ENCODE data around the gene LEFTY2.

LEFTY2 gene

GRCh38 chr1:225899044-225899925, 41.7 kb downstream of the LEFTY2 start:
- Histone ChIP-seq H3K9me3 (ENCODE audit: control insufficient read depth, insufficient read depth, low read length) (no peaks in the 10 kb centered on the region), H3K9ac (ENCODE audit: low read depth, low read length) (peak overlapping the region; percentile 61; the same call in 1 of the 2 replicates), H3K27ac (ENCODE audit: low read depth, low read length) (peak overlapping the region; percentile 98), H3K4me1 (ENCODE audit: control insufficient read depth, insufficient read depth, low read length) (peaks cover 25% of the 10 kb centered on the region), H3K27me3 (ENCODE audit: control insufficient read depth, insufficient read depth, low read length) (no peaks in the 10 kb centered on the region), H3K4me3 (ENCODE audit: low read depth, low read length) (peak overlapping the region; percentile 27; the same call in 1 of the 2 replicates), H3K36me3 (ENCODE audit: control insufficient read depth, insufficient read depth, low read length) (no peaks in the 10 kb centered on the region)

- no peaks in the 10 kb centered on the region for H3K9me3 ChIP-seq (ENCODE audit: control insufficient read depth, insufficient read depth, low read length)
- no peaks in the 10 kb centered on the region for H3K36me3 ChIP-seq (ENCODE audit: control insufficient read depth, insufficient read depth, low read length)
- peak overlapping the region; percentile 85 for H3K27ac ChIP-seq (ENCODE audit: low read depth, low read length)
- H3K27me3 ChIP-seq (ENCODE audit: control insufficient read depth, insufficient read depth, low read length): no peaks in the 10 kb centered on the region
- H3K9ac ChIP-seq (ENCODE audit: low read depth, low read length): no peak overlapping the region
- H3K4me1 ChIP-seq (ENCODE audit: control insufficient read depth, insufficient read depth, low read length): peaks cover 25% of the 10 kb centered on the region
- H3K4me3 ChIP-seq (ENCODE audit: low read depth, low read length): no peak overlapping the region
Measured at GRCh38 chr1:225897595-225898514, 43.2 kb downstream of the LEFTY2 start.

- no peaks in the 10 kb centered on the region for H3K36me3 ChIP-seq (ENCODE audit: control insufficient read depth, insufficient read depth, low read length)
- H3K4me3 ChIP-seq (ENCODE audit: low read depth, low read length): no peak overlapping the region
- H3K27me3 ChIP-seq (ENCODE audit: control insufficient read depth, insufficient read depth, low read length): no peaks in the 10 kb centered on the region
- no peaks in the 10 kb centered on the region for H3K9me3 ChIP-seq (ENCODE audit: control insufficient read depth, insufficient read depth, low read length)
- no peak overlapping the region for H3K9ac ChIP-seq (ENCODE audit: low read depth, low read length)
- H3K4me1 ChIP-seq (ENCODE audit: control insufficient read depth, insufficient read depth, low read length): peaks cover 25% of the 10 kb centered on the region
- H3K27ac ChIP-seq (ENCODE audit: low read depth, low read length): peak overlapping the region; percentile 26
Measured at GRCh38 chr1:225896937-225897549, 44.0 kb downstream of the LEFTY2 start.

DNA sequence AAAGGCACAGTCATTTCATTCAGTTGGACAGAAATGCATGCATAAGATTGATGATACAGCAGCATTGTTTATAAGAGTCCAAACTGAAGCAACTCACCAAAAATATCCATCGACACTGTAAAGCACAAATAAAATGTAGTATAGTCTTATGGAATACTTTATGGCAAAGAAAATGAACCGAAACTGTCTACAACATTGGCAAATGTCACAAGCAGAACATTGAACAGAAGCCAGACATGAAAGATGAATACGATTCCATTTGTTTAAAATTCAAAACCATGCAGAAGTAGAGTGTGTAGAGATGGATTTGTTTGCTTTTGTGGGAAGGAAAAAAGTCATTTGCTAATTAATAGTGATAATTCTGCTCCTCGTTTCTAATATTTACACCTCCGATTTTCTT, 44.5 kb downstream of the LEFTY2 start:
- Histone ChIP-seq H3K9me3 (ENCODE audit: control insufficient read depth, insufficient read depth, low read length) (no peaks in the 10 kb centered on the region), H3K36me3 (ENCODE audit: control insufficient read depth, insufficient read depth, low read length) (no peaks in the 10 kb centered on the region), H3K4me3 (ENCODE audit: low read depth, low read length) (no peak overlapping the region), H3K4me1 (ENCODE audit: control insufficient read depth, insufficient read depth, low read length) (peaks cover 25% of the 10 kb centered on the region), H3K9ac (ENCODE audit: low read depth, low read length) (no peak overlapping the region), H3K27ac (ENCODE audit: low read depth, low read length) (no peak overlapping the region), H3K27me3 (ENCODE audit: control insufficient read depth, insufficient read depth, low read length) (no peaks in the 10 kb centered on the region)

DNA sequence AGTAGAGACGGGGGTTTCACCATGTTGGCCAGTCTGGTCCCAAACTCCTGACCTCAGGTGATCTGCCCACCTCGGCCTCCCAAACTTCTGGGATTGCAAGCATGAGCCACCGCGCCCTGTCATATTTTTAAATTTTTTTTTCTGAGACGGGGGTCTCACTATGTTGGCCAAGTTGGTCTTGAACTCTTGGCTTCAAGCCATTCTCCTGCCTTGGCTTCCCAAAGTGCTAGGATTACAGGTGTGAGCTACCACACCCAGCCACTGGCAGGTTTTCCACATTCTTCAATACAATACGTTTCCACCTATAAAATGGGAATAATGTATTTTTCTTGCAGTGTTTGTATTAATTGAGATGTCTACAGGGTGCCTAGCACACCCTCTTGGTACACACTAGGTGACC, 48.7 kb downstream of the LEFTY2 start:
- no peaks in the 10 kb centered on the region for H3K36me3 ChIP-seq (ENCODE audit: control insufficient read depth, insufficient read depth, low read length)
- H3K4me3 ChIP-seq (ENCODE audit: low read depth, low read length): no peak overlapping the region
- H3K27me3 ChIP-seq (ENCODE audit: control insufficient read depth, insufficient read depth, low read length): no peaks in the 10 kb centered on the region
- no peak overlapping the region for H3K27ac ChIP-seq (ENCODE audit: low read depth, low read length)
- no peak overlapping the region for H3K9ac ChIP-seq (ENCODE audit: low read depth, low read length)
- H3K9me3 ChIP-seq (ENCODE audit: control insufficient read depth, insufficient read depth, low read length): no peaks in the 10 kb centered on the region
- peaks cover 32% of the 10 kb centered on the region for H3K4me1 ChIP-seq (ENCODE audit: control insufficient read depth, insufficient read depth, low read length)

DNA sequence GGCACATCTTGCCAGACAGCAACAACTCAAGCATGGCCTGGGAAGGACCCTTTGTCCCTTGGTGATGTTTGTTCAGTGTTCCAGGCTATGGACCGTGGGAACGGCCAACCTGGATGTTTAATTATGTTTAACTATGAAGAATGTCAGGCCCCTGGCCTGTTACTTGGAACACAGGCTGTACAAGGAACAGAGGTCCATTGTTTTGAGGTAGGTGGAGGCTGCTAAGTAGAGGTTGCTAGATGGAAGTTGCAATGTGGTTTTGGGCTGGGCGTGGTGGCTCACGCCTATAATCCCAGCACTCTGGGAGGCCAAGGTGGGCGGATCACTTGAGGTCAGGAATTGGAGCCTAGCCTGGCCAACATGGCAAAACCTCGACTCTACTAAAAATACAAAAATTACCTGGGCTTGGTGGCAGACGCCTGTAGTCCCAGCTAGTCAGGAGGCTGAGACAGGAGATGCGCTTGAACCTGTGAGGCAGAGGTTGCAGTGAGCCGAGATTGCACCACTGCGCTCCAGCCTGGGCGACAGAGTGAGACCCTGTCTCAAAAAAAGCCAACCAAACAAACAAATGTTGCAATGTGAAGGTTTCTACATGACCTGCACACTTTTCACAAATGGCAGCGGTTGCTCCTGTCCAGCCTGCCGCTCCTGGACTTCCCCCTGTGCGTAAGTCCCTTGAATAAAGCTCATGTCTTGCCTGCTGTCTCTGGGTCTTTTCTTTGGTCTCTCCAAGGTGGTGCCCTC, 49.6 kb downstream of the LEFTY2 start:
- no peak overlapping the region for H3K4me3 ChIP-seq (ENCODE audit: low read depth, low read length)
- peaks cover 32% of the 10 kb centered on the region for H3K4me1 ChIP-seq (ENCODE audit: control insufficient read depth, insufficient read depth, low read length)
- H3K36me3 ChIP-seq (ENCODE audit: control insufficient read depth, insufficient read depth, low read length): peaks cover 4% of the 10 kb centered on the region; the same call in 1 of the 2 replicates
- no peaks in the 10 kb centered on the region for H3K9me3 ChIP-seq (ENCODE audit: control insufficient read depth, insufficient read depth, low read length)
- no peaks in the 10 kb centered on the region for H3K27me3 ChIP-seq (ENCODE audit: control insufficient read depth, insufficient read depth, low read length)
- no peak overlapping the region for H3K27ac ChIP-seq (ENCODE audit: low read depth, low read length)
- H3K9ac ChIP-seq (ENCODE audit: low read depth, low read length): no peak overlapping the region

GRCh38 chr1:225890346-225891228, 50.4 kb downstream of the LEFTY2 start:
- H3K36me3 ChIP-seq (ENCODE audit: control insufficient read depth, insufficient read depth, low read length): peaks cover 8% of the 10 kb centered on the region; the same call in 1 of the 2 replicates
- H3K27me3 ChIP-seq (ENCODE audit: control insufficient read depth, insufficient read depth, low read length): no peaks in the 10 kb centered on the region
- peak overlapping the region; percentile 7; the same call in 1 of the 2 replicates for H3K4me3 ChIP-seq (ENCODE audit: low read depth, low read length)
- no peak overlapping the region; the same call in 1 of the 2 replicates for H3K9ac ChIP-seq (ENCODE audit: low read depth, low read length)
- H3K9me3 ChIP-seq (ENCODE audit: control insufficient read depth, insufficient read depth, low read length): no peaks in the 10 kb centered on the region
- H3K27ac ChIP-seq (ENCODE audit: low read depth, low read length): peak overlapping the region; percentile 84
- H3K4me1 ChIP-seq (ENCODE audit: control insufficient read depth, insufficient read depth, low read length): peaks cover 32% of the 10 kb centered on the region

GRCh38 chr1:225889743-225890142, 51.3 kb downstream of the LEFTY2 start:
- Histone ChIP-seq H3K27ac (ENCODE audit: low read depth, low read length) (peak overlapping the region; percentile 84), H3K9me3 (ENCODE audit: control insufficient read depth, insufficient read depth, low read length) (no peaks in the 10 kb centered on the region), H3K27me3 (ENCODE audit: control insufficient read depth, insufficient read depth, low read length) (no peaks in the 10 kb centered on the region), H3K36me3 (ENCODE audit: control insufficient read depth, insufficient read depth, low read length) (peaks cover 8% of the 10 kb centered on the region; the same call in 1 of the 2 replicates), H3K4me1 (ENCODE audit: control insufficient read depth, insufficient read depth, low read length) (peaks cover 32% of the 10 kb centered on the region), H3K9ac (ENCODE audit: low read depth, low read length) (no peak overlapping the region; the same call in none of the 2 replicates), H3K4me3 (ENCODE audit: low read depth, low read length) (peak overlapping the region; percentile 31; the same call in 1 of the 2 replicates)

GRCh38 chr1:225888898-225889601, 52.0 kb downstream of the LEFTY2 start, which contains the start of gene LEFTY1:
LEFTY1 (minus strand) TSS chr1:225889146; CDS start chr1:225889066, 80 bp downstream.
- Histone ChIP-seq H3K9me3 (ENCODE audit: control insufficient read depth, insufficient read depth, low read length) (no peaks in the 10 kb centered on the region), H3K27ac (ENCODE audit: low read depth, low read length) (peak within 1 kb of the TSS; percentile 84), H3K4me1 (ENCODE audit: control insufficient read depth, insufficient read depth, low read length) (peaks cover 32% of the 10 kb centered on the region), H3K9ac (ENCODE audit: low read depth, low read length) (peak within 1 kb of the TSS; percentile 66), H3K36me3 (ENCODE audit: control insufficient read depth, insufficient read depth, low read length) (peaks cover 8% of the 10 kb centered on the region; the same call in 1 of the 2 replicates), H3K27me3 (ENCODE audit: control insufficient read depth, insufficient read depth, low read length) (no peaks in the 10 kb centered on the region), H3K4me3 (ENCODE audit: low read depth, low read length) (peak within 1 kb of the TSS; percentile 57)

Data from HUES48 (cell line).